Gastrocnemius medialis (tissue), 4 donors: Measurements from ENCODE around the gene SLC25A22. TPM values are rescaled to one million over a fixed set of nuclear protein-coding genes. Genes with fewer than 3 reads are reported as not detected.

Experiments used
- ATAC-seq, 2 donors: fragments of 150-250 bp; one replicate each; pipeline ENCODE4 v1.9.1; 2016
- DNase-seq, 2 donors: peaks; one replicate each; pipeline ENCODE4 v3.0.0-alpha.2; 2019
- H3K27ac ChIP-seq, 4 donors: fragments of 200-600 bp; sonication (generic); 1 replicate in 1 of 4; 2 replicates in 3 of 4; pipeline ENCODE4 v1.5.1; 2016 to 2018; ENCODE audit warnings: mild to moderate bottlenecking in 2 of 4, moderate library complexity in 1 of 4
- H3K27me3 ChIP-seq, 3 donors: fragments of 200-600 bp; sonication (generic) in 2 of 3; 1 replicate in 1 of 3; 2 replicates in 2 of 3; pipeline versions ENCODE4 v1.5.1 to v1.6.0; 2016 to 2019; ENCODE audit warnings: mild to moderate bottlenecking in 1 of 3, moderate library complexity in 1 of 3
- H3K36me3 ChIP-seq, 2 donors: fragments of 200-600 bp; sonication (generic) in 1 of 2; one replicate each; pipeline ENCODE4 v1.5.1; 2017 to 2018
- H3K4me1 ChIP-seq, 2 donors: fragments of 200-600 bp; sonication (generic) in 1 of 2; one replicate each; pipeline ENCODE4 v1.5.1; 2016 to 2017; ENCODE audit warnings: mild to moderate bottlenecking in 2 of 2
- H3K4me3 ChIP-seq, 4 donors: fragments of 200-600 bp; sonication (generic) in 3 of 4; 1 replicate in 1 of 4; 2 replicates in 3 of 4; pipeline ENCODE4 v1.5.1; 2016 to 2019; ENCODE audit warnings: mild to moderate bottlenecking in 2 of 4
- H3K9me3 ChIP-seq, 3 donors: fragments of 200-600 bp; sonication (generic) in 2 of 3; 1 replicate in 1 of 3; 2 replicates in 2 of 3; pipeline ENCODE4 v1.5.1; 2016 to 2019
- CTCF ChIP-seq, 5 experiments: fragments of 450-650 bp in 3 of 5; fragments of 200-600 bp in 2 of 5; sonication (generic) in 2 of 5; IDR thresholded peaks in 4 of 5; conservative IDR thresholded peaks in 1 of 5; 1 replicate in 4 of 5; 2 replicates in 1 of 5; pipeline ENCODE4 v1.5.1; 2016 to 2019; ENCODE audit warnings: antibody characterized with exemption in 5 of 5, mild to moderate bottlenecking in 3 of 5, moderate library complexity in 3 of 5
- POLR2A ChIP-seq, 2 donors: fragments of 450-650 bp; IDR thresholded peaks; one replicate each; pipeline ENCODE4 v1.6.1; 2017; ENCODE audit warnings: antibody characterized with exemption in 2 of 2, mild to moderate bottlenecking in 2 of 2, moderate library complexity in 2 of 2
- in situ Hi-C, 4 donors: fragments of 200-750 bp; cut with MboI; loops; one replicate each; pipeline versions ENCODE4 v1.15.0 to v1.8.0; 2017; ENCODE audit warnings: low sequenced_read_pairs in 4 of 4
- intact Hi-C: fragments of 100-400 bp; cut with DNase I; formaldehyde crosslinking; loops from one replicate; pipeline ENCODE4 v1.15.1; 2023; ENCODE audit warnings: low total_unique reads
- total RNA-seq, 4 donors: library from RNA; depleted of rRNA; stranded (reverse); fragments of >200 nt; gene quantifications; one replicate each; pipeline versions ENCODE4 v1.1.0 to v1.2.3, GENCODE V29; 2016

The SLC25A22 gene
- total RNA-seq, 4 donors from 2014 or later: 0.80 to 1.5 (median 1.0) TPM; not detected in 1

- H3K4me3 ChIP-seq: no peak overlapping the region
- ATAC-seq: no peak
- no peak overlapping the region for H3K27ac ChIP-seq
- peaks cover 20 to 26% of the 10 kb centered on the region in 2 donors for H3K4me1 ChIP-seq
- H3K9me3 ChIP-seq: no peaks in the 10 kb centered on the region
- peaks cover 0 to 41% of the 10 kb centered on the region in 2 donors for H3K36me3 ChIP-seq
- DNase-seq: no peak
- no peaks in the 10 kb centered on the region for H3K27me3 ChIP-seq
- in situ Hi-C loops (no loop called here), intact Hi-C loops (no loop called here)
- TF ChIP-seq POLR2A (IDR thresholded peaks at IDR 0.05) (no peak), CTCF (IDR thresholded peaks at IDR 0.05 in 4 of 5, conservative IDR thresholded peaks at IDR 0.05 in 1 of 5) (no peak)
Observed at GRCh38 chr11:803467-803742, 5.3 kb upstream of the SLC25A22 start.

GRCh38 chr11:802693-803466 is 4.8 kb upstream of the SLC25A22 start:
- no peak overlapping the region for H3K27ac ChIP-seq
- H3K4me1 ChIP-seq: peaks cover 19 to 23% of the 10 kb centered on the region in 2 donors
- peaks cover 0 to 41% of the 10 kb centered on the region in 2 donors for H3K36me3 ChIP-seq
- no peaks in the 10 kb centered on the region for H3K9me3 ChIP-seq
- H3K27me3 ChIP-seq: no peaks in the 10 kb centered on the region
- ATAC-seq (no peak), DNase-seq (no peak)
- in situ Hi-C loops: no loop called here
- intact Hi-C loops: no loop called here
- TF ChIP-seq CTCF (IDR thresholded peaks at IDR 0.05 in 4 of 5, conservative IDR thresholded peaks at IDR 0.05 in 1 of 5) (no peak), POLR2A (IDR thresholded peaks at IDR 0.05) (no peak)
- H3K4me3 ChIP-seq: no peak overlapping the region

GRCh38 chr11:802018-802617 is 4.0 kb upstream of the SLC25A22 start:
- in situ Hi-C loops (no loop called here), intact Hi-C loops (no loop called here)
- DNase-seq: no peak

GRCh38 chr11:801097-801780 is 3.2 kb upstream of the SLC25A22 start:
- Histone ChIP-seq H3K27ac (no peak overlapping the region), H3K4me1 (peaks cover 22 to 39% of the 10 kb centered on the region in 2 donors), H3K9me3 (no peaks in the 10 kb centered on the region), H3K4me3 (no peak overlapping the region), H3K27me3 (no peaks in the 10 kb centered on the region), H3K36me3 (peaks cover 0 to 41% of the 10 kb centered on the region in 2 donors)
- ATAC-seq (no peak), DNase-seq (no peak)
- TF ChIP-seq POLR2A (IDR thresholded peaks at IDR 0.05) (no peak), CTCF (IDR thresholded peaks at IDR 0.05 in 4 of 5, conservative IDR thresholded peaks at IDR 0.05 in 1 of 5) (no peak)
- in situ Hi-C loops: no loop called here
- intact Hi-C loops: no loop called here

More at GRCh38 chr11:802018-802617, 4.0 kb upstream of the SLC25A22 start:
- peaks cover 20 to 30% of the 10 kb centered on the region in 2 donors for H3K4me1 ChIP-seq
- no peak overlapping the region for H3K4me3 ChIP-seq
- no peak for TF ChIP-seq POLR2A (IDR thresholded peaks at IDR 0.05)
- TF ChIP-seq CTCF (IDR thresholded peaks at IDR 0.05 in 4 of 5, conservative IDR thresholded peaks at IDR 0.05 in 1 of 5): no peak
- H3K27ac ChIP-seq: no peak overlapping the region
- H3K27me3 ChIP-seq: no peaks in the 10 kb centered on the region
- no peaks in the 10 kb centered on the region for H3K9me3 ChIP-seq
- H3K36me3 ChIP-seq: peaks cover 0 to 41% of the 10 kb centered on the region in 2 donors
- no peak for ATAC-seq
